ENCODE results near the gene ADAM33.

- TF ChIP-seq CTCF (IDR thresholded peaks at IDR 0.05) (no peak), POLR2A (IDR thresholded peaks at IDR 0.05) (no peak)
These were observed 10.9 kb downstream of the ADAM33 start for GRCh38 chr20:3670945-3671344.

Data from Peyer's patch (tissue), 4 donors.